Measurements from ENCODE around the gene SLIT3.
A peak's percentile ranks its signal among the peaks of the same experiment; 100 is the strongest.

The SLIT3 gene

GRCh38 chr5:169126481-169127021 lies 174.4 kb downstream of the SLIT3 start:
- no peak overlapping the region for H3K4me3 ChIP-seq (ENCODE audit: low read depth, low read length)
- DNase-seq (ENCODE audit: low read depth): no peak
- no peak for TF ChIP-seq CTCF (IDR thresholded peaks at IDR 0.05; ENCODE audit: control insufficient read depth, extremely low read depth, insufficient read depth)

- no peak overlapping the region for H3K4me3 ChIP-seq (ENCODE audit: low read depth, low read length)
- DNase-seq (ENCODE audit: low read depth): no peak
- TF ChIP-seq CTCF (IDR thresholded peaks at IDR 0.05; ENCODE audit: control insufficient read depth, extremely low read depth, insufficient read depth): no peak
Measured at GRCh38 chr5:169125571-169125970, 175.4 kb downstream of the SLIT3 start.

GRCh38 chr5:169122951-169123350 lies 178.0 kb downstream of the SLIT3 start:
- DNase-seq (ENCODE audit: low read depth): no peak
- no peak for TF ChIP-seq CTCF (IDR thresholded peaks at IDR 0.05; ENCODE audit: control insufficient read depth, extremely low read depth, insufficient read depth)
- H3K4me3 ChIP-seq (ENCODE audit: low read depth, low read length): no peak overlapping the region

GRCh38 chr5:169121630-169122420 lies 179.1 kb downstream of the SLIT3 start:
- H3K4me3 ChIP-seq (ENCODE audit: low read depth, low read length): no peak overlapping the region
- DNase-seq (ENCODE audit: low read depth): no peak
- no peak for TF ChIP-seq CTCF (IDR thresholded peaks at IDR 0.05; ENCODE audit: control insufficient read depth, extremely low read depth, insufficient read depth)

GRCh38 chr5:169119288-169120048 lies 181.5 kb downstream of the SLIT3 start:
- no peak overlapping the region for H3K4me3 ChIP-seq (ENCODE audit: low read depth, low read length)
- no peak for DNase-seq (ENCODE audit: low read depth)
- TF ChIP-seq CTCF (IDR thresholded peaks at IDR 0.05; ENCODE audit: control insufficient read depth, extremely low read depth, insufficient read depth): no peak

- DNase-seq (ENCODE audit: low read depth): no peak
- H3K4me3 ChIP-seq (ENCODE audit: low read depth, low read length): no peak overlapping the region
- 0 out of 2 replicates have a peak, but pooled peaks have one; percentile 23 for TF ChIP-seq CTCF (IDR thresholded peaks at IDR 0.05; ENCODE audit: control insufficient read depth, extremely low read depth, insufficient read depth)
Measured at GRCh38 chr5:169116961-169117461, 183.9 kb downstream of the SLIT3 start.
